ENCODE data around the gene HOXB9. TPM values are rescaled to one million over a fixed set of nuclear protein-coding genes. Genes with fewer than 3 reads are reported as not detected.

Gene HOXB9
- total RNA-seq, 2 experiments from 2014 or later, result not detected

- no TSS peak for BruUV-seq (replicated peaks)
- Histone ChIP-seq H3K79me2 (ENCODE audit: insufficient read depth, low read depth, low read length) (no peaks in the 10 kb centered on the region), H3K4me1 (ENCODE audit: insufficient read depth, low read length, poor library complexity, severe bottlenecking) (no peaks in the 10 kb centered on the region), H3K9me2 (ENCODE audit: insufficient read depth, low read length) (no peaks in the 10 kb centered on the region), H4K20me1 (ENCODE audit: insufficient read depth, low read length) (no peaks in the 10 kb centered on the region), H3K27ac (ENCODE audit: low read depth, low read length, poor library complexity, severe bottlenecking) (no peak overlapping the region), H3K4me3 (ENCODE audit: low read depth, low read length, poor library complexity, severe bottlenecking) (no peak overlapping the region), H3K9me3 (ENCODE audit: low read length) (no peaks in the 10 kb centered on the region), H3K36me3 (ENCODE audit: insufficient read depth, low read length) (no peaks in the 10 kb centered on the region), H3K4me2 (ENCODE audit: low read length) (no peak overlapping the region), H2AFZ (ENCODE audit: low read length) (no peak overlapping the region)
- CTCF ChIA-PET (ENCODE audit: unreplicated experiment), result no interaction called here
- no peak for TF ChIP-seq EZH2phosphoT487 (IDR thresholded peaks at IDR 0.05; ENCODE audit: borderline replicate concordance, low read depth, low read length)
- TF ChIP-seq CTCF (conservative IDR thresholded peaks at IDR 0.05; ENCODE audit: low read length), result no peak
- intact Hi-C loops (cut with micrococcal nuclease; ENCODE audit: unreplicated experiment), result no loop called here
- POLR2A ChIA-PET, result no interaction called here
- no peak for DNase-seq (ENCODE audit: low spot score)
Observed at GRCh38 chr17:48633266-48633677, 7.1 kb upstream of the HOXB9 start.

GRCh38 chr17:48632579-48633265 lies 6.6 kb upstream of the HOXB9 start:
- TF ChIP-seq CTCF (conservative IDR thresholded peaks at IDR 0.05; ENCODE audit: low read length) (no peak), EZH2phosphoT487 (IDR thresholded peaks at IDR 0.05; ENCODE audit: borderline replicate concordance, low read depth, low read length) (no peak)
- Histone ChIP-seq H3K27ac (ENCODE audit: low read depth, low read length, poor library complexity, severe bottlenecking) (no peak overlapping the region), H2AFZ (ENCODE audit: low read length) (no peak overlapping the region), H3K4me1 (ENCODE audit: insufficient read depth, low read length, poor library complexity, severe bottlenecking) (no peaks in the 10 kb centered on the region), H3K9me3 (ENCODE audit: low read length) (no peaks in the 10 kb centered on the region), H3K4me2 (ENCODE audit: low read length) (no peak overlapping the region), H3K79me2 (ENCODE audit: insufficient read depth, low read depth, low read length) (no peaks in the 10 kb centered on the region), H4K20me1 (ENCODE audit: insufficient read depth, low read length) (no peaks in the 10 kb centered on the region), H3K36me3 (ENCODE audit: insufficient read depth, low read length) (no peaks in the 10 kb centered on the region), H3K4me3 (ENCODE audit: low read depth, low read length, poor library complexity, severe bottlenecking) (no peak overlapping the region), H3K9me2 (ENCODE audit: insufficient read depth, low read length) (no peaks in the 10 kb centered on the region)
- ChIA-PET POLR2A (no interaction called here), CTCF (ENCODE audit: unreplicated experiment) (no interaction called here)
- no peak for DNase-seq (ENCODE audit: low spot score)
- BruUV-seq (replicated peaks), result no TSS peak
- intact Hi-C loops (cut with micrococcal nuclease; ENCODE audit: unreplicated experiment), result no loop called here

- H3K4me3 ChIP-seq (ENCODE audit: low read depth, low read length, poor library complexity, severe bottlenecking), result no peak overlapping the region
- no peak overlapping the region for H3K4me2 ChIP-seq (ENCODE audit: low read length)
- POLR2A ChIA-PET, result no interaction called here
- no peaks in the 10 kb centered on the region for H3K36me3 ChIP-seq (ENCODE audit: insufficient read depth, low read length)
- DNase-seq (ENCODE audit: low spot score), result no peak
- no peaks in the 10 kb centered on the region for H3K9me2 ChIP-seq (ENCODE audit: insufficient read depth, low read length)
- no peak overlapping the region for H2AFZ ChIP-seq (ENCODE audit: low read length)
- H4K20me1 ChIP-seq (ENCODE audit: insufficient read depth, low read length), result no peaks in the 10 kb centered on the region
- no peak overlapping the region for H3K27ac ChIP-seq (ENCODE audit: low read depth, low read length, poor library complexity, severe bottlenecking)
- H3K4me1 ChIP-seq (ENCODE audit: insufficient read depth, low read length, poor library complexity, severe bottlenecking), result no peaks in the 10 kb centered on the region
- no TSS peak for BruUV-seq (replicated peaks)
- intact Hi-C loops (cut with micrococcal nuclease; ENCODE audit: unreplicated experiment), result no loop called here
- CTCF ChIA-PET (ENCODE audit: unreplicated experiment), result no interaction called here
- no peaks in the 10 kb centered on the region for H3K79me2 ChIP-seq (ENCODE audit: insufficient read depth, low read depth, low read length)
- no peaks in the 10 kb centered on the region for H3K9me3 ChIP-seq (ENCODE audit: low read length)
- TF ChIP-seq EZH2phosphoT487 (IDR thresholded peaks at IDR 0.05; ENCODE audit: borderline replicate concordance, low read depth, low read length), result no peak
- no peak for TF ChIP-seq CTCF (conservative IDR thresholded peaks at IDR 0.05; ENCODE audit: low read length)
Observed at GRCh38 chr17:48631693-48632578, 5.8 kb upstream of the HOXB9 start.
